Esophagus muscularis mucosa (tissue), 3 donors: Measurements from ENCODE around the gene GADL1.

ENCODE experiments used
- CTCF ChIP-seq, 3 experiments: fragments of 200-600 bp in 2 of 3; fragments of 450-650 bp in 1 of 3; sonication (generic) in 2 of 3; IDR thresholded peaks; one replicate each; pipeline ENCODE4 v1.5.1; 2017 to 2019; ENCODE audit warnings: antibody characterized with exemption in 3 of 3, mild to moderate bottlenecking in 2 of 3, moderate library complexity in 1 of 3
- POLR2A ChIP-seq: fragments of 450-650 bp; IDR thresholded peaks from one replicate; pipeline ENCODE4 v1.6.1; 2017; ENCODE audit warnings: antibody characterized with exemption, moderate library complexity, mild to moderate bottlenecking, low read depth

- TF ChIP-seq POLR2A (no peak), CTCF (IDR thresholded peaks at IDR 0.05) (no peak)
These were observed 145.2 kb downstream of the GADL1 start for GRCh38 chr3:30749230-30749629.
